Measurements from ENCODE around the gene SLC19A1. TPM values are rescaled to one million over a fixed set of nuclear protein-coding genes. Genes with fewer than 3 reads are reported as not detected.
"Not testable (repeated sequence)": the region's sequence is repeated elsewhere in the genome, so short reads cannot be mapped to it uniquely, and the experiment has no call there.

Gene SLC19A1
- total RNA-seq, 4 donors from 2014 or later, result 3.6 to 7.3 (median 5.0) TPM

DNA sequence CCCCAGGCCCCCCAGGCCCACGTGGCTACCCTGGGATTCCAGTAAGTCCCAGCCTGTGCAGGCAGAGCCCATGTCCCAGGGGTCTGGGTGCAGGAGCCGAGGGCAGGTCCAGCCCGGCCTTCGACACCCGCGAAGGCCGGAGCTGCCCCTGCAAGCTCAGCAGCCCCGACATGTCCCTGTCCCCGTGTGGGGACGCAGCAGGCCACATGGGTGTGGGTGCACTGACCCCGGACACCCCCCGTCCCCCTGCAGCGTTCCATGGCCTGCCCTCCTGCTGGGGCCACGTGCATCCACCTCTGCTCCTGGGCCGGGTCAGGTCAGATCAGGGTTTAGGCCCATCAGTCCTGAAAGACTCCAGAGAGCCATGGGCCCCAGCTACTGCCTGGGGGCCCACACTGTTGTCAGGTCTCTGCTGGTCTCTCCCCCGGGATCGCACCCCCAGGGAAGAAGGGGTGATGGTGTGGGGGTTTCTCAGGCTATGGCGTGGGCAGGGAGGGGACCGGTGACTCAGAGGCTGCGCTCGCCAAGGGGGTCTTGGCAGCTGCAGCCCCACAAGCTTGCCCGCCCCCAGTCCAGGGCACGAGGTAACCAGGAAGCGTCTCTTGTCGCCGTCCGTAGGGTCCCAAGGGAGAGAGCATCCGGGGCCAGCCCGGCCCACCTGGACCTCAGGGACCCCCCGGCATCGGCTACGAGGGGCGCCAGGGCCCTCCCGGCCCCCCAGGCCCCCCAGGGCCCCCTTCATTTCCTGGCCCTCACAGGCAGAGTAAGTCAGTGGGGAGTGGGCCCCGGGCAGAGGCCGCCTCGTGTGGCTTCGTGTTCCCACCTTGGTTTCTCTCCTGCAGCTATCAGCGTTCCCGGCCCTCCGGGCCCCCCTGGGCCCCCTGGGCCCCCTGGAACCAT is 37.5 kb downstream of the SLC19A1 start:
- intact Hi-C loops (cut with DNase I; ENCODE audit: low total_unique reads), result no loop called here
- TF ChIP-seq, protein P1, sequence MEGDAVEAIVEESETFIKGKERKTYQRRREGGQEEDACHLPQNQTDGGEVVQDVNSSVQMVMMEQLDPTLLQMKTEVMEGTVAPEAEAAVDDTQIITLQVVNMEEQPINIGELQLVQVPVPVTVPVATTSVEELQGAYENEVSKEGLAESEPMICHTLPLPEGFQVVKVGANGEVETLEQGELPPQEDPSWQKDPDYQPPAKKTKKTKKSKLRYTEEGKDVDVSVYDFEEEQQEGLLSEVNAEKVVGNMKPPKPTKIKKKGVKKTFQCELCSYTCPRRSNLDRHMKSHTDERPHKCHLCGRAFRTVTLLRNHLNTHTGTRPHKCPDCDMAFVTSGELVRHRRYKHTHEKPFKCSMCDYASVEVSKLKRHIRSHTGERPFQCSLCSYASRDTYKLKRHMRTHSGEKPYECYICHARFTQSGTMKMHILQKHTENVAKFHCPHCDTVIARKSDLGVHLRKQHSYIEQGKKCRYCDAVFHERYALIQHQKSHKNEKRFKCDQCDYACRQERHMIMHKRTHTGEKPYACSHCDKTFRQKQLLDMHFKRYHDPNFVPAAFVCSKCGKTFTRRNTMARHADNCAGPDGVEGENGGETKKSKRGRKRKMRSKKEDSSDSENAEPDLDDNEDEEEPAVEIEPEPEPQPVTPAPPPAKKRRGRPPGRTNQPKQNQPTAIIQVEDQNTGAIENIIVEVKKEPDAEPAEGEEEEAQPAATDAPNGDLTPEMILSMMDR (IDR thresholded peaks at IDR 0.05), result no peak
- no peak for TF ChIP-seq POLR2A (IDR thresholded peaks at IDR 0.05)
- peak in 1 of 2 donors; percentile 82 for DNase-seq (ENCODE audit: low spot score in 2 of 2)
- 86 to 88% methylated on average over 20 to 32 of the region's 41 CpGs for whole genome bisulfite sequencing, 2 donors
- H3K4me3 ChIP-seq (ENCODE audit: low read depth, poor library complexity, severe bottlenecking), result no peak overlapping the region

DNA sequence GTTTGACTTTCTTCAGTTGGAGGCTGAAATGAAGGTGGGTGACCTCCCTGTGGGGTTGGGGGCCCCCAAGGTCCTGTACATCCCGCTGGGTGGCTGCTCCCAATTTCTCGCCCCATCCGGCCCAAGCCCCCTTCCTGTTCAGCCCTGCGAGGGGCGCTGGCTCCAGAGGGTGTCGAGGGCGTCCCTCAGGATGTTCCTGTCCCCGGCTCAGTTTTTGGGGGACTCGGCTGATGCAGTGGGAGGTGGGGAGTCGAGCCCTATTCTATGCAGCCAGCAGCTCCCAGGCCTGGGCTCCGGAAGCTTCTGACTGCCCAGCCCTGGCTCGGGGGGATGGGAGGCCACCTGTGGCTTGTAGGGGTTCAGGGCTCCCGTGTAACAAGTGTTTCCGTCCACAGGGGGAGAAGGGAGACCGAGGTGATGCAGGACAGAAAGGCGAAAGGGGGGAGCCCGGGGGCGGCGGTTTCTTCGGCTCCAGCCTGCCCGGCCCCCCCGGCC is 38.2 kb downstream of the SLC19A1 start:
- H3K4me3 ChIP-seq (ENCODE audit: low read depth, poor library complexity, severe bottlenecking), result no peak overlapping the region
- 90 to 92% methylated on average over 18 to 22 of the region's 22 CpGs for WGBS, 2 donors
- peak in 1 of 2 donors; percentile 78 for DNase-seq (ENCODE audit: low spot score in 2 of 2)
- TF ChIP-seq POLR2A (IDR thresholded peaks at IDR 0.05), result no peak
- TF ChIP-seq, protein P1 (IDR thresholded peaks at IDR 0.05), result no peak
- intact Hi-C loops (cut with DNase I; ENCODE audit: low total_unique reads), result no loop called here

DNA sequence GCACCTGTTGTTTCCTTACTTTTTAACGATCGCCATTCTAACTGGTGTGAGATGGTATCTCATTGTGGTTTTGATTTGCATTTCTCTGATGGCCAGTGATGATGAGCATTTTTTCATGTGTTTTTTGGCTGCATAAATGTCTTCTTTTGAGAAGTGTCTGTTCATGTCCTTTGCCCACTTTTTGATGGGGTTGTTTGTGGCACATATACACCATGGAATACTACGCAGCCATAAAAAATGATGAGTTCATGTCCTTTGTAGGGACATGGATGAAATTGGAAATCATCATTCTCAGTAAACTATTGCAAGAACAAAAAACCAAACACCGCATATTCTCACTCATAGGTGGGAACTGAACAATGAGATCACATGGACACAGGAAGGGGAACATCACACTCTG is 39.0 kb downstream of the SLC19A1 start:
- intact Hi-C loops (cut with DNase I; ENCODE audit: low total_unique reads); DNase-seq (ENCODE audit: low spot score in 2 of 2); H3K4me3 ChIP-seq (ENCODE audit: low read depth, poor library complexity, severe bottlenecking): not testable (repeated sequence)
- 94 to 97% methylated on average over 4 of the region's 4 CpGs for WGBS, 2 donors

DNA sequence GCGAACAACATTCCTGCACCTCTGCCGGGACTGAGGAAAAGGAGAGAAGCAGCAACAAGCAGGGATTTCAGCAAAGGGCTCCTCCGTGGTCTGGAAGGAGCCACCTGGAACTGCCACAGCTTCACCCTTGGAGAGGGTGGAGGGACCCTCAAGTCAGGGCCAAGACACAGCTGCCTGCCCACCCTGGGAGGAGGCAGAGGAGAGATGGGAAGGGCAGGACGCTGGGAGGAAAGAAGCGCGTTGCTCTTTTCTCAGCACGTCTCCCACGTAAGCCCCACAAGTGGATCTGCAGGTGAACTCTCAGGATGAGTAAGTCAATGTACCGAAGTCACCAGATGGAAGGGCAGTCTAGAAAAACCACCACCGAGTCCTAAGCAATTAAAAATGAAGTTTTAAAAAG is 39.6 kb downstream of the SLC19A1 start:
- WGBS, 2 donors, result 89 to 91% methylated on average over 10 of the region's 10 CpGs
- H3K4me3 ChIP-seq (ENCODE audit: low read depth, poor library complexity, severe bottlenecking), result no peak overlapping the region
- intact Hi-C loops (cut with DNase I; ENCODE audit: low total_unique reads), result no loop called here
- TF ChIP-seq, protein P1 (IDR thresholded peaks at IDR 0.05), result no peak
- no peak for TF ChIP-seq POLR2A (IDR thresholded peaks at IDR 0.05)
- peak in 1 of 2 donors; percentile 63 for DNase-seq (ENCODE audit: low spot score in 2 of 2)

DNA sequence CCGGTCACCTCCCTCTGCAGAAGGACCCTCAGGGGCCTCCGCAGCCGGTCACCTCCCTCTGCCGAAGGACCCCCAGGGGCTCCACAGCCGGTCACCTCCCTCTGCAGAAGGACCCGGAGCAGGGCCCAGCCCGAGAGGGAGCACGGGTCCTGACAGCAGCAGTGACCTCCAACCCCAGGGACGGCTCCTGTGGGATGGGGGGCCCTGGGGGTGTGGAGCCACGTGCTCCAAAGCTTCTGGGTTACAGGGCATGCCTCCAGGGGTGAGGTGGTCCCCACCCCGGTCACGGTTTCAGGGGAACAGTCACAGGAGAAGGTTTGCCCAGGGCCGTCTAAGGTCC is 40.3 kb downstream of the SLC19A1 start:
- no peak overlapping the region for H3K4me3 ChIP-seq (ENCODE audit: low read depth, poor library complexity, severe bottlenecking)
- intact Hi-C loops (cut with DNase I; ENCODE audit: low total_unique reads), result no loop called here
- peak in 1 of 2 donors; percentile 78 for DNase-seq (ENCODE audit: low spot score in 2 of 2)
- TF ChIP-seq POLR2A (IDR thresholded peaks at IDR 0.05), result no peak
- TF ChIP-seq, protein P1 (IDR thresholded peaks at IDR 0.05), result no peak
- 85 to 95% methylated on average over 5 to 9 of the region's 13 CpGs for WGBS, 2 donors

DNA sequence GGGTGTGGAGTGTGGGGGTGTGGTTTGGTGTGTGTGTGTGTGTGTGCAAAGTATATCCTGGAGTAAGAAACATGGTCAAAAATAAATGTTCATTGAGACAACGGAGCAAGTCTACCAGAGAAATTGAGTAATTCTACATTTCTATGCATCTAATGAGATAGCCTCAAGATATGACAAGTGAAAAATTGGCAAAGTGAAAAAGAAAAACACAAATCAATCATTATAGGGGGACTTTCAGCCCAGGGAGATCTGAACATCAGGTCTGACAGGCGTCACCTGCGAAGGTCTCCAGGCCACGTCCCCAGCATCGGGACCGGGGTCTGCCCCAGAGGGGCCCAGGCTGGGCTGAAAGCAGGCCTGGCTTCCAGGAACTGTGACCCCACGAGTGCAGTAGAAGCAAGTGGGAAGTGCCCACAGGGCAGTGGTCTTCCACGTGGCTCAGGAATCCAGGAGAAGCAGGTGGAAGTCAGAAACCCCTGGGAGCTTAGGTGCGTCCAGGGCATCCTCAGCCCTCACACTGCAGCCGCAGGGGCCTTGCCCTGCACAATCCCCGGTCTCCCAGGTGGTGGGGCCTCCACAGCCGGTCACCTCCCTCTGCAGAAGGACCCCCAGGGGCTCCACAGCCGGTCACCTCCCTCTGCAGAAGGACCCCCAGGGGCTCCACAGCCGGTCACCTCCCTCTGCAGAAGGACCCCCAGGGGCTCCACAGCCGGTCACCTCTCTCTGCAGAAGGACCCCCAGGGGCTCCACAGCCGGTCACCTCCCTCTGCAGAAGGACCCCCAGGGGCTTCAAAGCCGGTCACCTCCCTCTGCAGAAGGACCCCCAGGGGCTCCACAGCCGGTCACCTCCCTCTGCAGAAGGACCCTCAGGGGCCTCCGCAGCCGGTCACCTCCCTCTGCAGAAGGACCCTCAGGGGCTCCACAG is 40.9 kb downstream of the SLC19A1 start:
- H3K4me3 ChIP-seq (ENCODE audit: low read depth, poor library complexity, severe bottlenecking); intact Hi-C loops (cut with DNase I; ENCODE audit: low total_unique reads): not testable (repeated sequence)
- peak in 1 of 2 donors; percentile 59 for DNase-seq (ENCODE audit: low spot score in 2 of 2)
- WGBS, 2 donors, result 85 to 88% methylated on average over 12 to 16 of the region's 20 CpGs
